Measurements from ENCODE around the gene ARHGAP45. TPM values are rescaled to one million over a fixed set of nuclear protein-coding genes. Genes with fewer than 3 reads are reported as not detected.

ARHGAP45 gene
- total RNA-seq, 2 experiments from 2014 or later, result 433 to 445 TPM

DNA sequence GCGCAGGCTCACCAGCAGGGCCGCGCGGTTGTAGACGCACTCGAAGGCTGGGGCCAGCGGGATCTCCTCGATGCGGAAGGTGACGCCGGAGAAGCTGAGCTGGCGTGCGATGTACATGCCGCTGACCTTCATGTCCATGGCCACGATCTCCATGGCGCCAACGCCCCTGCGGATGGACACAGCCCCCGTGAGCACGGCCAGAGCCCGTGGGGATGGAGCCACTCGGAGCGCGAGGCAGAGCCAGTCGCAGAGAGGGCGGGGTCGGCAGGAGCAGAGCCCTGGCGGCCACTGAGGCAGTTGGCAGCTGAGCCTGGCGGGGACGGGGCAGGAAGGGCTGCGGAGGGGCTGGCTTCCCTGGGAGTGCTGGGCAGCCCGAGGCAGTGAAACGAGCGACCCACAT is 52.0 kb downstream of the ARHGAP45 start:
- POLR2A ChIA-PET, result no interaction called here

DNA sequence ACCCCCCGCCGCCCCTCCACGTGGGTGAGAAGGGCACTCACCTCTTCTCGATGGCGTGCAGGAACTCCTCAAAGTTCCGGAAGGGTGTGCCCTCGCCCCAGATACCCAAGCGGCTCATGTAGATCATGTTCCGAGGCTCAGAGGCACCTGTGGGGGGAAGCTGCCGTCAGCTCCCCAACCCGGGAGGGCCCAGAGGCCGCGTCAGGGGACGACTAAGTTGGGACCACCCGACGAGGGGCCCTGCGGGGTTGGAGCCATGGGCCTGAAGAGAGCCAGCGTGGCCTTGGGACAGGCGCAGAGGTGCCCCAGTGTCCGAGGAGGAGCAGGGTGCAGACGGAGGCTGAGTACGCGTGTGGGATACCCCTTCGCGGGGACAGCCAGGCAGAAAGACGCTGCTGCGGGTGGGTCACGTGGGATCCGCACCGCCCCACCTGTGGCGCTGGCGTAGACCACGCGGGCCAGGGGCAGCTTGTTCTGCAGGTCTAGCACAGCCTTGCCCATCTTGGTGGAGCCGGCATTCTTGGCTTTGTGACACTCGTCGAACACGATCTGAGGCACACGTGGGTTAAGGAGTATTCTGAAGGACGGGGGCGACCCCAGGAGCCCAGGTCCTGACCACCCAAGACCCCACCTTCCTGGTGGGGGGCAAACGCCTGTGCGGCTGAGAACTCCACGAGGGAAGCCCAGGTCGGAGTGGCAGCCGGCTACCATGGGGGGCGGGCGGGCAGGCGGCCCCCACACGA is 52.7 kb downstream of the ARHGAP45 start:
- H3K27ac Mint-ChIP-seq, result no peak overlapping the region
- POLR2A ChIA-PET, result no interaction called here
- CTCF ChIA-PET, result no interaction called here

More for the DNA sequence above, 52.0 kb downstream of the ARHGAP45 start:
- DNase-seq (no peak), ATAC-seq (no peak)
- Mint-ChIP-seq H3K27ac (no peak overlapping the region), H3K36me3 (ENCODE audit: low read depth) (peaks cover 30% of the 10 kb centered on the region), H3K4me3 (no peak overlapping the region), H3K9me3 (ENCODE audit: insufficient read depth) (no peaks in the 10 kb centered on the region), H3K27me3 (ENCODE audit: low read depth) (no peaks in the 10 kb centered on the region), H3K4me1 (ENCODE audit: low read depth) (no peaks in the 10 kb centered on the region)
- CTCF ChIA-PET, result no interaction called here

GRCh38 chr19:1121395-1121794 is 54.4 kb downstream of the ARHGAP45 start:
- DNase-seq, result no peak
- Mint-ChIP-seq H3K27me3 (ENCODE audit: low read depth) (no peaks in the 10 kb centered on the region), H3K4me3 (no peak overlapping the region), H3K36me3 (ENCODE audit: low read depth) (peaks cover 37% of the 10 kb centered on the region), H3K9me3 (ENCODE audit: insufficient read depth) (no peaks in the 10 kb centered on the region), H3K27ac (no peak overlapping the region), H3K4me1 (ENCODE audit: low read depth) (peaks cover 3% of the 10 kb centered on the region)
- ChIA-PET CTCF (no interaction called here), POLR2A (no interaction called here)
- no peak for ATAC-seq

More for the DNA sequence above, 52.7 kb downstream of the ARHGAP45 start:
- no peaks in the 10 kb centered on the region for H3K4me1 Mint-ChIP-seq (ENCODE audit: low read depth)
- ATAC-seq, result no peak
- peaks cover 31% of the 10 kb centered on the region for H3K36me3 Mint-ChIP-seq (ENCODE audit: low read depth)
- H3K4me3 Mint-ChIP-seq, result no peak overlapping the region
- no peaks in the 10 kb centered on the region for H3K9me3 Mint-ChIP-seq (ENCODE audit: insufficient read depth)
- no peak for DNase-seq
- no peaks in the 10 kb centered on the region for H3K27me3 Mint-ChIP-seq (ENCODE audit: low read depth)

DNA sequence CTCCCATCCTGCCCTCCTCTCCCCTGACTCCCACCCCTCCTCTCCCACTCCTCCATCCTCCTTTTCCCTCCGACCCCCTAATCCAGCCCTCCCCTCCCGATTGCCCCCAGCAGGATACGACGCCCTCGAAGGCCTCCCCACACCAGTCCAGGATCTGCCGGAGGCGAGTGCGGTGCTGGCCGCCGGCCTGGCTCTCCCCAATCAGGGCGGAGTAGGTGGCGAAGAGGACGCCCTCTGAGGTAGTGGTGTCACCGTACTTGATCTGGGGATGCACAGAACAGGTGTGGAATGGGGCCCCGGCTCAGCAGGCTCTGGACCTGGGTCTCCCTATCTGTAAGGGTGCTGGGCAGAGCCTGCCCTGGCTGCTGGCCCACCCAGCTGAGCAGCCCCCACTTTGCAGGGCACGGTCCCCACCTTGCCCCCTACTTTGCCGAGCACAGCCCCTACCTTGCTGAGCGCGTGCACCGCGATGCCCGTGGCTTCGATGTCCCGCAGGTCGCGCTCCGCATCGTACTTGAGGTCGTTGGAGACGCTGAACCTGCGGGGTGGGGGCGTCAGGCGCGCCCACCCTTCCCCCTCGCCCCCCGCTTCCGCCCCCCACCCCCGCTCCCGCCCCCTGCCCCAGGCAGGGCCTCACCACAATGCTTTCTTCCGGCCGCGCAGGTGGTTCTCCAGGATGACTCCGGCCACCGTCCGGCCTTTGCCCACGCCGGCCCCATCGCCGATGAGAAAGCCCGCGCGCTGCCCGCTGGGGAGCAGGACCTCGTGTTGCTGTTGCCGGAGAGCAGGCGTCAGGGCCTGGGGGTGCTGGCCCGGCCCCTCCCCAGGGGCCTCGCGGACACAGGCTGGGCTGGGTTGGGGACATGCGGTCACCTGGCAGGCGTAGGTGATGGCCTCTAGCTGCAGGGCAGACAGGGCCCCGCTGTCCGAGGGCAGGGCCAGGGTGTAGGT is 55.3 kb downstream of the ARHGAP45 start:
- peaks cover 40% of the 10 kb centered on the region for H3K36me3 Mint-ChIP-seq (ENCODE audit: low read depth)
- H3K4me3 Mint-ChIP-seq, result no peak overlapping the region
- no peak for ATAC-seq
- ChIA-PET CTCF (no interaction called here), POLR2A (no interaction called here)
- no peak overlapping the region for H3K27ac Mint-ChIP-seq
- DNase-seq, result no peak
- H3K4me1 Mint-ChIP-seq (ENCODE audit: low read depth), result peaks cover 5% of the 10 kb centered on the region
- H3K9me3 Mint-ChIP-seq (ENCODE audit: insufficient read depth), result no peaks in the 10 kb centered on the region
- no peaks in the 10 kb centered on the region for H3K27me3 Mint-ChIP-seq (ENCODE audit: low read depth)

- POLR2A ChIA-PET, result interaction anchor here (1.1 kb wide), 1 partner anchor 10 kb away, joined by 3 read pairs; no protein-coding TSS in a partner anchor
- no peaks in the 10 kb centered on the region for H3K9me3 Mint-ChIP-seq (ENCODE audit: insufficient read depth)
- no peak overlapping the region for H3K4me3 Mint-ChIP-seq
- H3K27ac Mint-ChIP-seq, result no peak overlapping the region
- H3K27me3 Mint-ChIP-seq (ENCODE audit: low read depth), result no peaks in the 10 kb centered on the region
- peaks cover 44% of the 10 kb centered on the region for H3K36me3 Mint-ChIP-seq (ENCODE audit: low read depth)
- ATAC-seq (peak; percentile 40), DNase-seq (no peak)
- peaks cover 5% of the 10 kb centered on the region for H3K4me1 Mint-ChIP-seq (ENCODE audit: low read depth)
- CTCF ChIA-PET, result no interaction called here
Measured at GRCh38 chr19:1122972-1123363, 56.0 kb downstream of the ARHGAP45 start.

GRCh38 chr19:1123381-1123780 is 56.4 kb downstream of the ARHGAP45 start:
- DNase-seq (no peak), ATAC-seq (no peak)
- H3K4me3 Mint-ChIP-seq, result no peak overlapping the region

GRCh38 chr19:1123885-1124677 is 57.1 kb downstream of the ARHGAP45 start:
- Mint-ChIP-seq H3K36me3 (ENCODE audit: low read depth) (peaks cover 37% of the 10 kb centered on the region), H3K4me1 (ENCODE audit: low read depth) (peaks cover 7% of the 10 kb centered on the region), H3K9me3 (ENCODE audit: insufficient read depth) (no peaks in the 10 kb centered on the region), H3K4me3 (no peak overlapping the region), H3K27me3 (ENCODE audit: low read depth) (no peaks in the 10 kb centered on the region), H3K27ac (no peak overlapping the region)
- no peak for DNase-seq
- no peak for ATAC-seq
- ChIA-PET CTCF (no interaction called here), POLR2A (interaction anchor here (1.1 kb wide), 1 partner anchor 8 kb away, joined by 3 read pairs; no protein-coding TSS in a partner anchor)

More at GRCh38 chr19:1123381-1123780, 56.4 kb downstream of the ARHGAP45 start:
- POLR2A ChIA-PET, result interaction anchor here (1.1 kb wide), 1 partner anchor 9 kb away, joined by 3 read pairs; no protein-coding TSS in a partner anchor
- H3K27me3 Mint-ChIP-seq (ENCODE audit: low read depth), result no peaks in the 10 kb centered on the region
- CTCF ChIA-PET, result no interaction called here
- no peak overlapping the region for H3K27ac Mint-ChIP-seq
- H3K9me3 Mint-ChIP-seq (ENCODE audit: insufficient read depth), result no peaks in the 10 kb centered on the region
- peaks cover 5% of the 10 kb centered on the region for H3K4me1 Mint-ChIP-seq (ENCODE audit: low read depth)
- peaks cover 41% of the 10 kb centered on the region for H3K36me3 Mint-ChIP-seq (ENCODE audit: low read depth)

GRCh38 chr19:1125601-1126467 is 58.9 kb downstream of the ARHGAP45 start:
- POLR2A ChIA-PET, result no interaction called here
- peaks cover 18% of the 10 kb centered on the region for H3K4me1 Mint-ChIP-seq (ENCODE audit: low read depth)
- H3K36me3 Mint-ChIP-seq (ENCODE audit: low read depth), result peaks cover 33% of the 10 kb centered on the region
- no peak overlapping the region for H3K4me3 Mint-ChIP-seq
- DNase-seq (no peak), ATAC-seq (no peak)
- no peaks in the 10 kb centered on the region for H3K27me3 Mint-ChIP-seq (ENCODE audit: low read depth)
- CTCF ChIA-PET, result no interaction called here
- no peak overlapping the region for H3K27ac Mint-ChIP-seq
- H3K9me3 Mint-ChIP-seq (ENCODE audit: insufficient read depth), result no peaks in the 10 kb centered on the region

DNA sequence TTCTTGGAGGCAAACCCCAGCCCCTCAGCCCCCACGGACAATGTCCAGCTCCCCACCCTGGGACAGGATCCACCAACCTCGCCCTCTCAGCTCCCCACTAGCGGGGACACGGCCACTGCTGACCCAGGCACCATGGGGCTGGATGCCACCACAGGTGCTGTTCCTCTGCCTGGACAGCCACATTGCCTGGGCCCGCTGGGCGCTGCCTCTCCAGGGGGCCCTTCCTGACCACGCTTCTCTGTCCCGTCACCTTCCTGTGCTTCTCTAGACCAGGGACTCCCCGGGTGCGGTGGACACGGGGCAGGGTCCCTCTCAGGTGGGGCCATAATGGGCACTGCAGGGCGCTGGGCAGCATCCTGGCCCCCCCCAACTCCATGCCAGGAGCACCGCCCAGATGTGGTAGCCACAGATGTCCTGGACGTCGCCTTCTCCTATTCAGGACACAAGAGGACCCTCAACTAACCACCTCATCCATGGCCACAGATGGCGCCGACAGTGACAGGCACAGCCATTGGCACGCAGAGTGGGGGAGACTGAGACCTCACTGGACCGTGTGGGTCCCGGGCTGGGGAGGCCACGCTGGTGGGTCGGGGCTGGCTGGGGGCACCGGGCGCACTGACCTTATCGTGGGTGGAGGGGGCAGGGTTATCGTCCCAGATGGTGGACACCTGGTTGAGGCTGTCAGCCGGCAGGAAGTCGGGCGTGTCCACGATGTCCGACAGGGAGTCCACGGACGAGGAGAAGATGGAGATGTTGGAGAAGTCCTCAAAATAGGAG is 60.2 kb downstream of the ARHGAP45 start:
- CTCF ChIA-PET, result no interaction called here
- Mint-ChIP-seq H3K36me3 (ENCODE audit: low read depth) (peaks cover 23% of the 10 kb centered on the region), H3K4me3 (no peak overlapping the region), H3K27me3 (ENCODE audit: low read depth) (no peaks in the 10 kb centered on the region), H3K27ac (no peak overlapping the region), H3K9me3 (ENCODE audit: insufficient read depth) (no peaks in the 10 kb centered on the region), H3K4me1 (ENCODE audit: low read depth) (peaks cover 22% of the 10 kb centered on the region)
- no peak for ATAC-seq
- DNase-seq, result no peak
- POLR2A ChIA-PET, result interaction anchor here (0.6 kb wide), 1 partner anchor 14 kb away, joined by 3 read pairs; no protein-coding TSS in a partner anchor

- H3K4me1 Mint-ChIP-seq (ENCODE audit: low read depth), result peaks cover 29% of the 10 kb centered on the region
- H3K9me3 Mint-ChIP-seq (ENCODE audit: insufficient read depth), result no peaks in the 10 kb centered on the region
- H3K36me3 Mint-ChIP-seq (ENCODE audit: low read depth), result peaks cover 19% of the 10 kb centered on the region
- POLR2A ChIA-PET, result no interaction called here
- DNase-seq (no peak), ATAC-seq (no peak)
- CTCF ChIA-PET, result no interaction called here
- no peak overlapping the region for H3K27ac Mint-ChIP-seq
- no peaks in the 10 kb centered on the region for H3K27me3 Mint-ChIP-seq (ENCODE audit: low read depth)
- H3K4me3 Mint-ChIP-seq, result no peak overlapping the region
Measured at GRCh38 chr19:1128106-1128505, 61.1 kb downstream of the ARHGAP45 start.

Data from activated CD8-positive, alpha-beta T cell treated with anti-CD3 and anti-CD28 coated beads, Interleukin-2, amount 10 ng/mL, durations not matched to agents 7 days and 5 days (primary cell).